ENCODE results near the gene TYW5. TPM values are rescaled to one million over a fixed set of nuclear protein-coding genes. Genes with fewer than 3 reads are reported as not detected.

The TYW5 gene
- total RNA-seq, 1 experiment from 2014 or later = 13.5 TPM

- ATAC-seq (peak; percentile 69), DNase-seq (ENCODE audit: low spot score) (peak; percentile 92)
- no peaks in the 10 kb centered on the region for H3K27me3 Mint-ChIP-seq (ENCODE audit: low read depth)
- peaks cover 50% of the 10 kb centered on the region for H3K4me1 Mint-ChIP-seq
- POLR2A ChIA-PET = no interaction called here
- TF ChIP-seq ETV6 (CRISPR knock-in tag; IDR thresholded peaks at IDR 0.05) (peak; percentile 69; the same call in 1 of the 2 replicates), ZNF512 (CRISPR knock-in tag; IDR thresholded peaks at IDR 0.05; ENCODE audit: borderline replicate concordance) (no peak), ZNF232 (CRISPR knock-in tag; IDR thresholded peaks at IDR 0.05) (no peak), CTCF (IDR thresholded peaks at IDR 0.05) (peak; percentile 82), PRDM15 (CRISPR knock-in tag; IDR thresholded peaks at IDR 0.05) (no peak)
- peak overlapping the region; percentile 80; the same call in 1 of the 2 replicates for H3K27ac Mint-ChIP-seq
- CTCF ChIA-PET = interaction anchor here (0.5 to 1.7 kb wide), 14 partner anchors 13 to 884 kb away, joined by 3 to 15 read pairs (median 4); partner anchors contain the start of gene KCTD18
- H3K36me3 Mint-ChIP-seq = 0 out of 2 replicates have a peak, but pooled peaks cover 4% of the 10 kb centered on the region
- H3K4me3 Mint-ChIP-seq = peak overlapping the region; percentile 46
- H3K9me3 Mint-ChIP-seq = peaks cover 6% of the 10 kb centered on the region
Measured at GRCh38 chr2:199979832-199980628, 24.7 kb upstream of the TYW5 start.

- Mint-ChIP-seq H3K27me3 (ENCODE audit: low read depth) (no peaks in the 10 kb centered on the region), H3K27ac (no peak overlapping the region), H3K4me1 (peaks cover 47% of the 10 kb centered on the region), H3K4me3 (no peak overlapping the region), H3K36me3 (0 out of 2 replicates have a peak, but pooled peaks cover 4% of the 10 kb centered on the region), H3K9me3 (peaks cover 6% of the 10 kb centered on the region)
- POLR2A ChIA-PET = no interaction called here
- ATAC-seq = no peak
- CTCF ChIA-PET = interaction anchor here (0.5 to 1.7 kb wide), 9 partner anchors 14 to 885 kb away, joined by 3 to 15 read pairs (median 4); partner anchors contain the start of gene KCTD18
- TF ChIP-seq MYBL2 (CRISPR knock-in tag; IDR thresholded peaks at IDR 0.05) = no peak
- TF ChIP-seq ATF2 (CRISPR knock-in tag; IDR thresholded peaks at IDR 0.05; ENCODE audit: borderline replicate concordance, low read depth) = no peak
- no peak for TF ChIP-seq ZNF396 (CRISPR knock-in tag; IDR thresholded peaks at IDR 0.05; ENCODE audit: borderline replicate concordance)
- no peak for TF ChIP-seq ZNF532 (CRISPR knock-in tag; IDR thresholded peaks at IDR 0.05; ENCODE audit: borderline replicate concordance)
- TF ChIP-seq CTCF (IDR thresholded peaks at IDR 0.05) = no peak
- TF ChIP-seq ZNF121 (CRISPR knock-in tag; IDR thresholded peaks at IDR 0.05) = no peak
- no peak for TF ChIP-seq TEAD1 (CRISPR knock-in tag; IDR thresholded peaks at IDR 0.05)
- no peak for TF ChIP-seq MLX (CRISPR knock-in tag; IDR thresholded peaks at IDR 0.05)
- no peak for TF ChIP-seq TEAD4 (CRISPR knock-in tag; IDR thresholded peaks at IDR 0.05)
- TF ChIP-seq FOXP4 (CRISPR knock-in tag; IDR thresholded peaks at IDR 0.05) = no peak
- no peak for DNase-seq (ENCODE audit: low spot score)
Measured at GRCh38 chr2:199979398-199979797, 24.1 kb upstream of the TYW5 start.

Measured in WTC11 (cell line).